ENCODE measurements around the gene ZNF516. TPM values are rescaled to one million over a fixed set of nuclear protein-coding genes. Genes with fewer than 3 reads are reported as not detected.

Gene ZNF516
- total and polyA plus RNA-seq, 10 of the 15 experiments (the other 5 are each of a cell fraction or from before 2014, with no cell fraction given) = 2.0 to 32.0 (median 8.3) TPM

DNA sequence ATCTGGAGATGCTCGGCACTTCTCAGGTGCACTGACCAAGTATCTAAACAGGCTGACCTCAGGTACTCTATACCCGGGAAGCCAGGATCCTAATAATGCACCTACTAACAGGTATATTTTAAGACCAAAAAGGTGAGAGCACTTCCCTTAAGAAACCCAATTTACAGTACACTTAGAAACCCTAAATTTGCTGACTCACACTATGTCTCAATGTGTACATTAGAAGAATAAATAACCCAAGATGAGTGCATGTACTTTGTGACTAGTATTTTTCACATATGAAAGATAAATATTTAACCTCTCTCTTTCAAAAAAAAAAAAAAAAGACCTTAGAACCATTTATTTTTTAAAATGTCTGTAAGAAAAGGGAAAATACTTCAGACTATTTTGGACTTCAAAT is 118.8 kb downstream of the ZNF516 start (continued):
- TF ChIP-seq, protein P1, sequence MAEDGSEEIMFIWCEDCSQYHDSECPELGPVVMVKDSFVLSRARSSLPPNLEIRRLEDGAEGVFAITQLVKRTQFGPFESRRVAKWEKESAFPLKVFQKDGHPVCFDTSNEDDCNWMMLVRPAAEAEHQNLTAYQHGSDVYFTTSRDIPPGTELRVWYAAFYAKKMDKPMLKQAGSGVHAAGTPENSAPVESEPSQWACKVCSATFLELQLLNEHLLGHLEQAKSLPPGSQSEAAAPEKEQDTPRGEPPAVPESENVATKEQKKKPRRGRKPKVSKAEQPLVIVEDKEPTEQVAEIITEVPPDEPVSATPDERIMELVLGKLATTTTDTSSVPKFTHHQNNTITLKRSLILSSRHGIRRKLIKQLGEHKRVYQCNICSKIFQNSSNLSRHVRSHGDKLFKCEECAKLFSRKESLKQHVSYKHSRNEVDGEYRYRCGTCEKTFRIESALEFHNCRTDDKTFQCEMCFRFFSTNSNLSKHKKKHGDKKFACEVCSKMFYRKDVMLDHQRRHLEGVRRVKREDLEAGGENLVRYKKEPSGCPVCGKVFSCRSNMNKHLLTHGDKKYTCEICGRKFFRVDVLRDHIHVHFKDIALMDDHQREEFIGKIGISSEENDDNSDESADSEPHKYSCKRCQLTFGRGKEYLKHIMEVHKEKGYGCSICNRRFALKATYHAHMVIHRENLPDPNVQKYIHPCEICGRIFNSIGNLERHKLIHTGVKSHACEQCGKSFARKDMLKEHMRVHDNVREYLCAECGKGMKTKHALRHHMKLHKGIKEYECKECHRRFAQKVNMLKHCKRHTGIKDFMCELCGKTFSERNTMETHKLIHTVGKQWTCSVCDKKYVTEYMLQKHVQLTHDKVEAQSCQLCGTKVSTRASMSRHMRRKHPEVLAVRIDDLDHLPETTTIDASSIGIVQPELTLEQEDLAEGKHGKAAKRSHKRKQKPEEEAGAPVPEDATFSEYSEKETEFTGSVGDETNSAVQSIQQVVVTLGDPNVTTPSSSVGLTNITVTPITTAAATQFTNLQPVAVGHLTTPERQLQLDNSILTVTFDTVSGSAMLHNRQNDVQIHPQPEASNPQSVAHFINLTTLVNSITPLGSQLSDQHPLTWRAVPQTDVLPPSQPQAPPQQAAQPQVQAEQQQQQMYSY (CRISPR knock-in tag; IDR thresholded peaks at IDR 0.05) = no peak

DNA sequence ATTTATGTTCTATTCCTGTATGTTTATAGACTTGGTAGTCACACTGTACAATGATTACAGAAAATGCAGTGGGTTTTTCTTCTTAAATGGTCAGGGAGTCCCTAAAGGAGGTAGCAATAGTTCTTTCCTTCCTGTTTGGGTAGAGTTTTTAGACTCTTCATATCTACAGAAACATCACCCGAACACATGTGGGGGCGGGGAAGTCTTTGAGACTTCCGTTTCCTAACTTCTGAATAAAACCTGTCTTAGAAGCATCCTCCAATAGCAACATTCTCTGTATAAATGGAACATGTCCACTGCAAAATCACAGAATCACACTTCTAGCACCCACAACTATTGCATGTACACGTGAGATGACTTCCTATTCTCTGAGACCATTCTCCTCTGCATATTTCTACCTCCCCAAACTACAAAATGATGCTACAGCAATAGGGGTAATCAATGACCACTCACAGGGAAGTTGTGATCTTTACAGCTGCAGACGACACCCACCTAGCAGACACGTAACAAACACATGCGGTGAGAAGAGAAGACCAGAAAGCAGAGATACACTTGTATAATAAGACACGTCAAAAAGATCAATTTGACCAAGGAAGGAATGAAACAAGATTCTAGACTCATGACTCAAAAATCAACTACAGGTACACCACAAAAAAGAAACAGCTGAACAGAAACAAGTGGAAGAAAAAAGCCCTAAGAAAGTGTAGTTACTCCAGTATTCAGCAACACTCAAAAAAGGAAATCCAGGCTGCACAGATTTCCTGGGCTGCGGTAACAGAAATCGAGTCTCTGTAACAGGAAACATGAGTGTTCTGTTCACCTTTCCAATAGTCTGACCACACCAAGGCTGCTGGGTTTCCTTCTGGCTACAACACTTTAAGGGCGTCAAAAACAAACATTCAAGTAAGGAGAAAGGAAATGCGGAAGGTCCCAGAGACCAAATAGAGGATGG is 120.4 kb downstream of the ZNF516 start:
- WGBS (ENCODE audit: insufficient coverage, insufficient replicate concordance, low lambda C conversion rate, missing lambda C conversion rate) = 18% methylated on average over 12 of the region's 12 CpGs
- CTCF ChIA-PET = no interaction called here
- TF ChIP-seq NFYA (IDR thresholded peaks at IDR 0.05; ENCODE audit: borderline replicate concordance, low read depth, low read length) (no peak), NBN (IDR thresholded peaks at IDR 0.05) (0 out of 2 replicates have a peak, but pooled peaks have one; percentile 31), TBL1XR1 (IDR thresholded peaks at IDR 0.05; ENCODE audit: low read depth, low read length) (peak; percentile 61), MTA2 (IDR thresholded peaks at IDR 0.05; ENCODE audit: low read depth) (peak; percentile 47; the same call in 1 of the 2 replicates), MTA3 (IDR thresholded peaks at IDR 0.05; ENCODE audit: borderline replicate concordance, low read length) (peak; percentile 80; the same call in 1 of the 2 replicates), EZH2 (IDR thresholded peaks at IDR 0.05; ENCODE audit: borderline replicate concordance, control insufficient read depth, low read depth, low read length) (no peak), TCF3 (IDR thresholded peaks at IDR 0.05; ENCODE audit: borderline replicate concordance, insufficient read depth, low read depth, low read length) (no peak), SIN3A (IDR thresholded peaks at IDR 0.05; ENCODE audit: low read depth, low read length) (no peak), CREM (IDR thresholded peaks at IDR 0.05; ENCODE audit: low read depth) (peak; percentile 87; the same call in 1 of the 2 replicates), POLR2AphosphoS2 (IDR thresholded peaks at IDR 0.05; ENCODE audit: low read depth, low read length) (no peak), MEF2A (IDR thresholded peaks at IDR 0.05; ENCODE audit: insufficient read depth, low read depth, low read length) (0 out of 2 replicates have a peak, but pooled peaks have one; percentile 50), GABPA (IDR thresholded peaks at IDR 0.05; ENCODE audit: low read depth) (peak; percentile 52; the same call in 1 of the 2 replicates)
- TF ChIP-seq, protein P2, sequence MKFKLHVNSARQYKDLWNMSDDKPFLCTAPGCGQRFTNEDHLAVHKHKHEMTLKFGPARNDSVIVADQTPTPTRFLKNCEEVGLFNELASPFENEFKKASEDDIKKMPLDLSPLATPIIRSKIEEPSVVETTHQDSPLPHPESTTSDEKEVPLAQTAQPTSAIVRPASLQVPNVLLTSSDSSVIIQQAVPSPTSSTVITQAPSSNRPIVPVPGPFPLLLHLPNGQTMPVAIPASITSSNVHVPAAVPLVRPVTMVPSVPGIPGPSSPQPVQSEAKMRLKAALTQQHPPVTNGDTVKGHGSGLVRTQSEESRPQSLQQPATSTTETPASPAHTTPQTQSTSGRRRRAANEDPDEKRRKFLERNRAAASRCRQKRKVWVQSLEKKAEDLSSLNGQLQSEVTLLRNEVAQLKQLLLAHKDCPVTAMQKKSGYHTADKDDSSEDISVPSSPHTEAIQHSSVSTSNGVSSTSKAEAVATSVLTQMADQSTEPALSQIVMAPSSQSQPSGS (IDR thresholded peaks at IDR 0.05; ENCODE audit: low read length) = peak; percentile 77
- TF ChIP-seq, protein P3, sequence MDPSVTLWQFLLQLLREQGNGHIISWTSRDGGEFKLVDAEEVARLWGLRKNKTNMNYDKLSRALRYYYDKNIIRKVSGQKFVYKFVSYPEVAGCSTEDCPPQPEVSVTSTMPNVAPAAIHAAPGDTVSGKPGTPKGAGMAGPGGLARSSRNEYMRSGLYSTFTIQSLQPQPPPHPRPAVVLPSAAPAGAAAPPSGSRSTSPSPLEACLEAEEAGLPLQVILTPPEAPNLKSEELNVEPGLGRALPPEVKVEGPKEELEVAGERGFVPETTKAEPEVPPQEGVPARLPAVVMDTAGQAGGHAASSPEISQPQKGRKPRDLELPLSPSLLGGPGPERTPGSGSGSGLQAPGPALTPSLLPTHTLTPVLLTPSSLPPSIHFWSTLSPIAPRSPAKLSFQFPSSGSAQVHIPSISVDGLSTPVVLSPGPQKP (IDR thresholded peaks at IDR 0.05; ENCODE audit: low read depth, low read length) = no peak

More for the DNA sequence above, 120.4 kb downstream of the ZNF516 start:
- H3K36me3 ChIP-seq (ENCODE audit: control insufficient read depth in 2 of 2, insufficient read depth in 2 of 2, low read length in 1 of 2) = peaks cover 19 to 23% of the 10 kb centered on the region in 2 experiments
- no peak overlapping the region for H2AFZ ChIP-seq (ENCODE audit: control insufficient read depth, low read depth, low read length)
- FAIRE-seq (peak; percentile 72), ATAC-seq (peak; percentile 80), DNase-seq (ENCODE audit: low read depth, low spot score) (peak; percentile 39)
- H3K4me3 ChIP-seq = no peak overlapping the region
- H3K27ac ChIP-seq (ENCODE audit: control insufficient read depth, insufficient read depth) = no peak overlapping the region
- in situ Hi-C loops (cut with MboI) (loop anchor here (25.0 kb wide), 1 partner anchor 1737 kb away; no protein-coding TSS in a partner anchor), intact Hi-C loops (cut with micrococcal nuclease; ENCODE audit: unreplicated experiment) (no loop called here)
- POLR2A ChIA-PET = no interaction called here
- H3K4me1 ChIP-seq (ENCODE audit: control insufficient read depth, insufficient read depth, low read length) = peaks cover 30% of the 10 kb centered on the region
- no peaks in the 10 kb centered on the region for H3K27me3 ChIP-seq (replicated peaks in 1 of 2; ENCODE audit: control insufficient read depth in 2 of 2, insufficient read depth in 2 of 2, low read length in 1 of 2)
- H3K9ac ChIP-seq (ENCODE audit: control insufficient read depth, insufficient read depth, low read length) = no peak overlapping the region
- SMC1A ChIA-PET (ENCODE audit: uncharacterized antibody, unreplicated experiment) = no interaction called here
- H4K20me1 ChIP-seq (ENCODE audit: control insufficient read depth, insufficient read depth) = peaks cover 5% of the 10 kb centered on the region; the same call in 1 of the 2 replicates
- peak overlapping the region; percentile 49 for H3K4me2 ChIP-seq (ENCODE audit: control insufficient read depth, insufficient read depth)
- RAD21 ChIA-PET (ENCODE audit: unreplicated experiment) = no interaction called here
- peaks cover 3% of the 10 kb centered on the region for H3K79me2 ChIP-seq (ENCODE audit: control insufficient read depth, insufficient read depth, low read length)
- TSS peak; percentile 22 for BruUV-seq (replicated peaks)
- no peaks in the 10 kb centered on the region for H3K9me3 ChIP-seq (replicated peaks; ENCODE audit: control insufficient read depth, insufficient read depth, low read length)

Data from GM12878 (cell line).